Natural killer cell (primary cell): Measurements from ENCODE around the gene ZAP70. TPM values are rescaled to one million over a fixed set of nuclear protein-coding genes. Genes with fewer than 3 reads are reported as not detected.
"Not testable (repeated sequence)": the region's sequence is repeated elsewhere in the genome, so short reads cannot be mapped to it uniquely, and the experiment has no call there.

Experiments
- ATAC-seq, 3 donors: fragments of 150-1000 bp in 2 of 3; fragments of 200-7000 bp in 1 of 3; cut with Tn5 transposase; 1 replicate in 1 of 3; 2 replicates in 2 of 3; pipeline ENCODE4 v1.10.0; 2021; ENCODE audit warnings: mild to moderate bottlenecking in 2 of 3, moderate library complexity in 2 of 3
- DNase-seq, 2 donors: peaks; one replicate each; pipeline versions ENCODE4 v3.0.0 to v3.0.0-alpha.2; 2013 to 2021; ENCODE audit warnings: mixed read lengths in 1 of 2
- H3K27ac ChIP-seq: one replicate; pipeline ENCODE4 v1.5.1; 2013; ENCODE audit warnings: mild to moderate bottlenecking, low read length
- H3K27me3 ChIP-seq: one replicate; pipeline ENCODE4 v1.6.1; 2013; ENCODE audit warnings: low read length; ENCODE audit not compliant: control insufficient read depth, insufficient read depth
- H3K36me3 ChIP-seq: one replicate; pipeline ENCODE4 v1.6.1; 2013; ENCODE audit warnings: low read length; ENCODE audit not compliant: control insufficient read depth, insufficient read depth
- H3K4me1 ChIP-seq: one replicate; pipeline ENCODE4 v1.6.1; 2013; ENCODE audit warnings: low read length; ENCODE audit not compliant: control insufficient read depth, insufficient read depth
- H3K4me3 ChIP-seq: one replicate; pipeline ENCODE4 v1.5.1; 2013; ENCODE audit warnings: low read length
- H3K9me3 ChIP-seq: one replicate; pipeline ENCODE4 v1.6.1; 2013; ENCODE audit warnings: low read length; ENCODE audit not compliant: control insufficient read depth, insufficient read depth
- H3K27ac Mint-ChIP-seq, 2 donors: one replicate each; pipeline ENCODE4 v1.8.0; 2022; ENCODE audit warnings: mild to moderate bottlenecking in 2 of 2, mixed read lengths in 2 of 2, moderate library complexity in 1 of 2
- H3K27me3 Mint-ChIP-seq, 2 donors: one replicate each; pipeline ENCODE4 v1.8.0; 2022; ENCODE audit warnings: low read depth in 2 of 2, mixed read lengths in 2 of 2
- H3K36me3 Mint-ChIP-seq: one replicate; pipeline ENCODE4 v1.8.0; 2022; ENCODE audit warnings: mixed read lengths
- H3K4me1 Mint-ChIP-seq, 2 donors: one replicate each; pipeline ENCODE4 v1.8.0; 2022; ENCODE audit warnings: mixed read lengths in 2 of 2
- H3K4me3 Mint-ChIP-seq: one replicate; pipeline ENCODE4 v1.8.0; 2022; ENCODE audit warnings: mild to moderate bottlenecking, moderate library complexity, mixed read lengths
- H3K9me3 Mint-ChIP-seq, 2 donors: one replicate each; pipeline ENCODE4 v1.8.0; 2022; ENCODE audit warnings: mixed read lengths in 2 of 2
- WGBS: methylation state at CpG from one replicate; pipeline ENCODE4 v1.1.7; 2013; ENCODE audit warnings: missing lambda C conversion rate; ENCODE audit not compliant: insufficient coverage; 5-methylcytosine and 5-hydroxymethylcytosine counted together
- intact Hi-C: fragments of 100-400 bp; cut with micrococcal nuclease; formaldehyde crosslinking; loops from one replicate; pipeline ENCODE4 v1.14.2; 2022
- total RNA-seq, 4 donors: library from RNA; stranded (reverse); fragments of 120-200 nt in 1 of 4; gene quantifications; one replicate each; pipeline versions ENCODE4 v1.2.3 to v1.2.4, GENCODE V29; 2013 to 2022
- TF ChIP-seq, protein P1 (sequence below): fragments of 200-600 bp; IDR thresholded peaks from one replicate; pipeline ENCODE4 v1.8.0; 2022; ENCODE audit warnings: antibody characterized with exemption

The ZAP70 gene
- total RNA-seq, 3 donors from 2014 or later (not counting 1 experiment from before 2014, with no cell fraction given), result 883 to 1,008 (median 954) TPM

- Histone ChIP-seq H3K27ac (no peak overlapping the region), H3K4me1 (peaks cover 40% of the 10 kb centered on the region), H3K36me3 (no peaks in the 10 kb centered on the region), H3K9me3 (no peaks in the 10 kb centered on the region), H3K27me3 (no peaks in the 10 kb centered on the region), H3K4me3 (no peak overlapping the region)
- Mint-ChIP-seq H3K36me3 (no peaks in the 10 kb centered on the region), H3K4me3 (no peak overlapping the region), H3K9me3 (no peaks in the 10 kb centered on the region), H3K4me1 (peaks cover 28 to 39% of the 10 kb centered on the region in 2 donors), H3K27ac (no peak overlapping the region), H3K27me3 (no peaks in the 10 kb centered on the region)
- WGBS, result 94% methylated on average over 7 of the region's 8 CpGs
- no peak for DNase-seq
- TF ChIP-seq, protein P1, sequence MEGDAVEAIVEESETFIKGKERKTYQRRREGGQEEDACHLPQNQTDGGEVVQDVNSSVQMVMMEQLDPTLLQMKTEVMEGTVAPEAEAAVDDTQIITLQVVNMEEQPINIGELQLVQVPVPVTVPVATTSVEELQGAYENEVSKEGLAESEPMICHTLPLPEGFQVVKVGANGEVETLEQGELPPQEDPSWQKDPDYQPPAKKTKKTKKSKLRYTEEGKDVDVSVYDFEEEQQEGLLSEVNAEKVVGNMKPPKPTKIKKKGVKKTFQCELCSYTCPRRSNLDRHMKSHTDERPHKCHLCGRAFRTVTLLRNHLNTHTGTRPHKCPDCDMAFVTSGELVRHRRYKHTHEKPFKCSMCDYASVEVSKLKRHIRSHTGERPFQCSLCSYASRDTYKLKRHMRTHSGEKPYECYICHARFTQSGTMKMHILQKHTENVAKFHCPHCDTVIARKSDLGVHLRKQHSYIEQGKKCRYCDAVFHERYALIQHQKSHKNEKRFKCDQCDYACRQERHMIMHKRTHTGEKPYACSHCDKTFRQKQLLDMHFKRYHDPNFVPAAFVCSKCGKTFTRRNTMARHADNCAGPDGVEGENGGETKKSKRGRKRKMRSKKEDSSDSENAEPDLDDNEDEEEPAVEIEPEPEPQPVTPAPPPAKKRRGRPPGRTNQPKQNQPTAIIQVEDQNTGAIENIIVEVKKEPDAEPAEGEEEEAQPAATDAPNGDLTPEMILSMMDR, result no peak
- ATAC-seq, result no peak
- intact Hi-C loops, result no loop called here
Measured at GRCh38 chr2:97708608-97709007, 4.8 kb upstream of the ZAP70 start.

DNA sequence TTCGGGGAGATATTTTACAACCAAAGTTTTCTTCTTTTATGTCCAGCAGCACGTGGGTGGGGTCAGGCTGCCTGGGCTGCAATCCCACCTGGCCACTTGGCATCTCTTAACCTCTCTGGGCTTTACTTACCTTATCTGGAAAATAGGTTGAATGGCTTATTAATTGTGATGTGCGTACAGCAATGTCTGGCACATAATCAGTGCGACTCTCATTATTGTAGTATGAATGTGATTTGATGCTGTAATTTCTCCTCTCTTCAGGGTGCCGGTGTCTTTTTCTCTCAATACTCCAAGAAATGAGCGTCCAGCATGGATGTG, 2.0 kb upstream of the ZAP70 start:
- H3K27me3 ChIP-seq, result no peaks in the 10 kb centered on the region
- Mint-ChIP-seq H3K27me3 (no peaks in the 10 kb centered on the region), H3K4me3 (peak overlapping the region; percentile 94), H3K27ac (peak overlapping the region; percentile 97), H3K4me1 (peaks cover 55 to 66% of the 10 kb centered on the region in 2 donors), H3K9me3 (no peaks in the 10 kb centered on the region), H3K36me3 (peaks cover 4% of the 10 kb centered on the region)
- intact Hi-C loops, result loop anchor here (5.0 to 10.0 kb wide), 2 partner anchors 49 to 753 kb away; partner anchors contain the start of gene ACTR1B
- TF ChIP-seq, protein P1, result no peak
- ATAC-seq, result no peak
- peaks cover 3% of the 10 kb centered on the region for H3K36me3 ChIP-seq
- no peak overlapping the region for H3K4me3 ChIP-seq
- WGBS, result 90% methylated on average over 6 of the region's 6 CpGs
- no peaks in the 10 kb centered on the region for H3K9me3 ChIP-seq
- H3K4me1 ChIP-seq, result peaks cover 59% of the 10 kb centered on the region
- no peak overlapping the region for H3K27ac ChIP-seq
- no peak for DNase-seq

- peak overlapping the region; percentile 71 for H3K27ac ChIP-seq
- WGBS, result 95% methylated on average over 9 of the region's 9 CpGs
- not testable (repeated sequence) for H3K9me3 ChIP-seq, ATAC-seq, H3K36me3 Mint-ChIP-seq, H3K9me3 Mint-ChIP-seq, H3K36me3 ChIP-seq, H3K27me3 ChIP-seq, H3K4me3 ChIP-seq, H3K27me3 Mint-ChIP-seq, DNase-seq
- H3K4me1 ChIP-seq, result peaks cover 67% of the 10 kb centered on the region
- Mint-ChIP-seq H3K4me3 (peak overlapping the region; percentile 94), H3K4me1 (peaks cover 64 to 75% of the 10 kb centered on the region in 2 donors), H3K27ac (peak overlapping the region; percentile 97)
- intact Hi-C loops, result loop anchor here (2.0 to 10.0 kb wide), 3 partner anchors 17 to 753 kb away; partner anchors contain the start of gene ACTR1B
Measured at GRCh38 chr2:97712175-97712574, 1.2 kb upstream of the ZAP70 start.

DNA sequence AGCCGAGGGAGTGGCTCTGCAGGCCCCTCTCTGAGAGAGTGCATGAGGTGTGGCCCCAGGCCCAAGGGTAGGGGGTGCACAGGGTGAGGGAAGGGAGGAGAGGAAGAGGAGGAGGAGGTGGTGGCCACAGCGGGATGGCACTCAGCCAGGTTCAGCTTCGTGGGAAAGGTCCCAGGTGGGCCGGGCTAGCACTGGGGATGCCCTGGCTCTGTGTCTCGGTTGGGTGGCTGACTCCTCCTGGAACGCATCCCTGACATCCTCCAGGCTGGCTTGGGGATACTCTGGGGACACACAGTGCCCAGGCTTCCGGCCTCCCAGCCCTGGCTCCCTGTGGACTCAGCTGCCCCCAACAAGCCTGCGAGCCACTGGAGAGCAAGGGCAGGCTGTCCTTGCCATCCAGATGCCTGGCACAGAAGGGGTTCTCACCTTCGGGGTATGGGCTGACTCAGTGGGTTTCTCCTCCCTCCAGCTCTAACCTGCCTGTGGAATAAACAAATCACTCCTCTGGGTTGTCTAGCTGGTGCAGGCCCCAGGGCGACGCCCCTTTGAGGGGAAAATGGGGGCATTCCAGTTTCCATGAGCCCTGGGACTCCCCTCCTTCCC, 582 bp upstream of the ZAP70 start:
- peak overlapping the region; percentile 71 for H3K27ac ChIP-seq
- TF ChIP-seq, protein P1, result no peak
- peaks cover 9% of the 10 kb centered on the region for H3K36me3 Mint-ChIP-seq
- DNase-seq (peak in 1 of 2 donors; percentile 71), ATAC-seq (peak in 1 of 3 donors; percentile 6)
- peaks cover 6% of the 10 kb centered on the region for H3K36me3 ChIP-seq
- peak overlapping the region; percentile 97 for H3K27ac Mint-ChIP-seq
- peaks cover 73% of the 10 kb centered on the region for H3K4me1 ChIP-seq
- no peaks in the 10 kb centered on the region for H3K9me3 Mint-ChIP-seq
- H3K4me3 Mint-ChIP-seq, result peak overlapping the region; percentile 94
- no peaks in the 10 kb centered on the region for H3K9me3 ChIP-seq
- peak overlapping the region; percentile 69 for H3K4me3 ChIP-seq
- intact Hi-C loops, result loop anchor here (1.0 to 10.0 kb wide), 5 partner anchors 9 to 752 kb away; partner anchors contain the start of gene ACTR1B
- WGBS, result 34% methylated on average over 11 of the region's 11 CpGs
- H3K27me3 Mint-ChIP-seq, result no peaks in the 10 kb centered on the region
- peaks cover 70 to 81% of the 10 kb centered on the region in 2 donors for H3K4me1 Mint-ChIP-seq
- H3K27me3 ChIP-seq, result no peaks in the 10 kb centered on the region
